Choroid plexus epithelial cell (primary cell): ENCODE results near the gene NECTIN4.

Source experiments
- DNase-seq: peaks from one replicate; pipeline ENCODE4 v3.0.0-alpha.2; 2010; ENCODE audit warnings: low read depth
- H3K4me3 ChIP-seq: 2 replicates; pipeline ENCODE4 v1.5.1; 2011; ENCODE audit warnings: low read depth, mild to moderate bottlenecking, control low read depth, low read length, moderate library complexity
- TF ChIP-seq, protein P1 (sequence below): conservative IDR thresholded peaks from 2 replicates; pipeline ENCODE4 v1.5.1; 2011; ENCODE audit warnings: low read depth, mild to moderate bottlenecking, control low read depth, inconsistent platforms, low read length, moderate library complexity

Gene NECTIN4

DNA sequence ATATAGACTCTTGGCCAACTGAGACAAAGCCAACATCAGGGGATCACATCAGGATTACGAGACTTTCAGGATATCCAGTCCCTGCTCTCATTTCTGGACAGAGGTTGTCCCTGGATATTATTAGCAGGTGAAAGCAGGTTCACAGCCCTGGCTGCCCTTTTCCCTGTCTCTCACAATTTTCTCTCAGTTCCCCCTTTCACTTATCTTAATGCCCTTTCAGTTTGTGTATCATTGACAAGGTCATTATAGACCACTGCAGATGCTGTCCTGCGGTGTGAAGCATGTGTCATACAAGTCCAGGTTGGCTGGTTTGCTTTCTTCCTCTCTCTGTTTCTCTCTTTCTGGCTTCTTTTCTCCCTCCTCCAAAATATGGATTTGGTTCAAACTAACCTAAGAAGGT, 6.7 kb upstream of the NECTIN4 start:
- TF ChIP-seq, protein P1, sequence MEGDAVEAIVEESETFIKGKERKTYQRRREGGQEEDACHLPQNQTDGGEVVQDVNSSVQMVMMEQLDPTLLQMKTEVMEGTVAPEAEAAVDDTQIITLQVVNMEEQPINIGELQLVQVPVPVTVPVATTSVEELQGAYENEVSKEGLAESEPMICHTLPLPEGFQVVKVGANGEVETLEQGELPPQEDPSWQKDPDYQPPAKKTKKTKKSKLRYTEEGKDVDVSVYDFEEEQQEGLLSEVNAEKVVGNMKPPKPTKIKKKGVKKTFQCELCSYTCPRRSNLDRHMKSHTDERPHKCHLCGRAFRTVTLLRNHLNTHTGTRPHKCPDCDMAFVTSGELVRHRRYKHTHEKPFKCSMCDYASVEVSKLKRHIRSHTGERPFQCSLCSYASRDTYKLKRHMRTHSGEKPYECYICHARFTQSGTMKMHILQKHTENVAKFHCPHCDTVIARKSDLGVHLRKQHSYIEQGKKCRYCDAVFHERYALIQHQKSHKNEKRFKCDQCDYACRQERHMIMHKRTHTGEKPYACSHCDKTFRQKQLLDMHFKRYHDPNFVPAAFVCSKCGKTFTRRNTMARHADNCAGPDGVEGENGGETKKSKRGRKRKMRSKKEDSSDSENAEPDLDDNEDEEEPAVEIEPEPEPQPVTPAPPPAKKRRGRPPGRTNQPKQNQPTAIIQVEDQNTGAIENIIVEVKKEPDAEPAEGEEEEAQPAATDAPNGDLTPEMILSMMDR = no peak
- no peak for DNase-seq
- no peak overlapping the region for H3K4me3 ChIP-seq

DNA sequence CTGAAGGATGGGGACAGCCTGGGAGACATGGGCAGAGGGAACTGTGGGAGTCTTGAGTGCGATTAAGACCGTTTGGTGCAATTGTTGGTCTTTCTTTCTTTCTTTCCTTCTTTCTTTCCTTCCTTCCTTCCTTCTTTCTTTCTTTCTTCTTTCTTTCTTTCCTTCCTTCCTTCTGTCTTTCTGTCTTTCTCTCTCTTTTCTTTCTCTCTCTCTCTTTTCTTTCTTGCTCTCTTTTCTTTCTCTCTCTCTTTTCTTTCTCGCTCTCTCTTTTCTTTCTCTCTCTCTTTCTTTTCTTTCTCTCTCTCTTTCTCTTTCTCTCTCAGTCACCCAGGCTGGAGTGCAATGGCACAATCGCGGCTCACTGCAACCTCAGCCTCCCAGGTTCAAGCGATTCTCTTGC, 5.9 kb upstream of the NECTIN4 start:
- DNase-seq = no peak
- TF ChIP-seq, protein P1 = no peak
- no peak overlapping the region for H3K4me3 ChIP-seq

DNA sequence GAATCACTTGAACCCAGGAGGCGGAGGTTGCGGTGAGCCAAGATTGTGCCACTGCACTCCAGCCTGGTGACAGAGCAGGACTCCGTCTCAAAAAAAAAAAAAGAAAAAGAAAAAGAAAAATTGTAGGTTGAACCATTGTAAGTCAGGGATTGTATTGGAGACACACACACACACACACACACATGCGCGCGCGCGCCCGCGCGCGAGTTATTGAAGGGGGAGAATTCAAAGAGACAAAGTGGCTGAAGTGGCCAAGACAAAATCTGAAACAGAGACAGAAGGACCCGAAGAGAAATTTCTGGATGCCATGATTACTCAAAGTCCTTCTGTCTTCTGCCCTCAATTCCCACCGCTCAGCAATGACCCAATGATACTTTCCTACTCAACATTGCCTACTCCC, 5.1 kb upstream of the NECTIN4 start:
- H3K4me3 ChIP-seq = no peak overlapping the region
- DNase-seq = no peak
- TF ChIP-seq, protein P1 = no peak

DNA sequence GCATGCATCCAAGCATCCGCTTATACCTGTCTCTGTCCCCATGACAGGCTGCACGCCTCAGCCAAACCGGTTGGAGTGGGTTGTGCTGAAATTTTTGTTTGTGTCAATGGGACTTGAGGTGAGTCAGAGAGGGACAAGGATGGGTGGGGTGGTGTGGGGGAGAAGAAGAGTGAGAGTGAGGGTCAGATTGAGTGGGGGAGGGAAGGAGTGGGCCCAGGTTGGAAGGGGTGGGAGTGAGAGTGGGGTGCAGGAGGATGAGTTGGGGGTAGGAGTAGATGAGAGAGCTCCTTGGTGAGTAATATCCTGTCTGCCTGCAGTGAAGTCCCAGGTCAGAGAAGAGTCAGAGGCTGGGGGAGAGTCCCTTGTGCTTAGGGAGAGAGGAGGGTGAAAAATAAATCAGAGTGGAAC, 3.3 kb upstream of the NECTIN4 start:
- no peak overlapping the region for H3K4me3 ChIP-seq
- TF ChIP-seq, protein P1 = no peak
- DNase-seq = no peak

DNA sequence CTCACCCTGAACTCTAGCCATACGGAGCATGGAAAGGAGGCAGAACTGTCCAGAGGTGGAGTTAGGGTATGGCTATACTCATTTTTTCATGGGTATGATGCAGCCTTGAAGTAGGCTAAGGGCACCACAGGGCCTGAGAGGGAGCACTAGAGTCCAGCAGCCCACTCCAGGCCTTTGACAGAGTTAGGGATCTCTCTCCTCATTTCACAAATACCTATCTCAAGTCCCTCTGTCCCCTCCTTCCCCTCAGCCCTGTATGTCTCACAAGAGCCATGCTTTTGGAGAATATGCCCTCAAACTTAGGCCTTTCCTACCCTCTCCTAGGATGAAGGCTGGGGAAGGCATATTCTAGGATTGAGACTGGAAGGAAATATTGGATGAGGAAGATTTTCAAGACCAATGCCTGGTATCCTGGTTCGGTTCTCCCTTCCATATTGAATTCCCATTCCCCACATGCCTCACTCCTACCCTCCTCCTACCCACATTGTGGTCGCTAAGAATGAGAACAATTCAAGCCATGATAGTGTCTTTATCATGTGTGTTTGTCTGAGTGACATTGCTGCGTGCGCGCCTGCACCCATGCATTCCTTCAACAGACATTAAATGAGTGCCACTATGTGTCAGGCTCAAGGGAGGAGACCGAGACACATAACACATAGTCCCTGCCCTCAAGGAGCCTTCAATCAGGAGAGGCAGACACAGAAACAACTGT, 2.6 kb upstream of the NECTIN4 start:
- DNase-seq = no peak
- TF ChIP-seq, protein P1 = no peak
- no peak overlapping the region for H3K4me3 ChIP-seq

DNA sequence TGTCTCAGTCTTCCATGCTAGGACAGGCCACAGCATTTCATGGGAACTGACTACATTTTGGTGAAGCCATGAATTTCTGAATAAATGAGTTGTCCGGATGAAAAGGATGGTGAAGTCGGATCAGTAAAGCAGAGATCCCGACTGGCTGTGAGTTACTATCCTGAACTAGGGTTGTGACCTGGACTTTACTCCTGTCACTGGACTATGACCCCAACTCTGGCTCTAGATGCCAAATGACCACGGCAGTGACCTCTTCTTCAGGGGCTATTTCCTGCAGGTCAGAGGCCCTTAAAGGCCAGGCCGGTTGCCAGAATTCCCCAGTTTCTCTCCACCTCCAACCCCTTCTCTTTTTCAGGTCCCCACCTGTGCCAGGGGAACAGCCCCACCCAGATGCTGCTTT, 1.7 kb upstream of the NECTIN4 start:
- DNase-seq = no peak
- TF ChIP-seq, protein P1 = no peak

DNA sequence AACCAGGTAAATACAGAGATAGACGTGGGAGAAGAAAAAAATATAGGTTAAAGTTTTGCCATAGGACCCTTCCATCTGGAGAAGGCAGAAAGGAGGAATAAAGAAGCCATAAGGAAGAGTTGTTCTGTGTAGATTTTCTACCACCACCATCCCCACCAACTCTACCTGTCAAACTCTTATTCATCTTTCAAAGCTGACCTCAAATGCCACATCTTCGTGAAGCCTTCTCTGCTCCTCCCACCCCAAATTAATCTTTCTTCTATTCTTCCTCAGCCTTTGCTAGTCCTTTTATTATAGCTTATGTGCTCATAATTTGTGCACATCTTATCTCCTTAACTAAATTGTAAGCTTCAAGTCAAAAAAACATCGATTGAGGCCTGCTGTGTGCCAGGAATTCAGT, 1.3 kb upstream of the NECTIN4 start:
- DNase-seq = no peak
- TF ChIP-seq, protein P1 = no peak

More for the DNA sequence above, 1.7 kb upstream of the NECTIN4 start:
- H3K4me3 ChIP-seq = no peak overlapping the region

More for the DNA sequence above, 1.3 kb upstream of the NECTIN4 start:
- no peak overlapping the region for H3K4me3 ChIP-seq
